ENCODE results near the gene NAA38. TPM values are rescaled to one million over a fixed set of nuclear protein-coding genes. Genes with fewer than 3 reads are reported as not detected.

The NAA38 gene
- total RNA-seq, 1 experiment from 2014 or later, result 103 TPM

- POLR2A ChIA-PET, result no interaction called here
- ATAC-seq, result no peak
- H3K79me2 ChIP-seq (ENCODE audit: insufficient read depth, low read length), result no peaks in the 10 kb centered on the region
- H3K27ac ChIP-seq (ENCODE audit: low read depth, low read length), result no peak overlapping the region
- H3K27me3 ChIP-seq (ENCODE audit: insufficient read depth, low read length), result no peaks in the 10 kb centered on the region
- H3K9me3 ChIP-seq (ENCODE audit: control insufficient read depth in 1 of 2, insufficient read depth in 1 of 2, low read depth in 1 of 2, low read length in 2 of 2), result no peaks in the 10 kb centered on the region
- H3K4me3 ChIP-seq (replicated peaks in 1 of 2; ENCODE audit: low read depth in 1 of 2, low read length in 2 of 2), result no peak overlapping the region
- H3K36me3 ChIP-seq (ENCODE audit: control insufficient read depth in 1 of 2, insufficient read depth in 2 of 2, low read length in 2 of 2), result peaks cover 0 to 3% of the 10 kb centered on the region in 2 experiments; a peak in 2 of 4 replicates
- no peak overlapping the region for H2AFZ ChIP-seq (ENCODE audit: low read depth, low read length, poor library complexity, severe bottlenecking)
- RAD21 ChIA-PET (ENCODE audit: low non-redundant PET in 1 of 2, low total read pairs in 2 of 2, uncharacterized antibody in 2 of 2, unreplicated experiment in 2 of 2), result no interaction called here
- no peaks in the 10 kb centered on the region for H3K9me2 ChIP-seq (ENCODE audit: insufficient read depth)
- TF ChIP-seq CEBPB (IDR thresholded peaks at IDR 0.05; ENCODE audit: low read depth) (no peak), EGR1 (IDR thresholded peaks at IDR 0.05; ENCODE audit: low read depth) (no peak), SIN3A (IDR thresholded peaks at IDR 0.05; ENCODE audit: low read depth) (no peak), ELF1 (IDR thresholded peaks at IDR 0.05; ENCODE audit: borderline replicate concordance, low read depth) (no peak), YY1 (IDR thresholded peaks at IDR 0.05; ENCODE audit: extremely low read depth, insufficient replicate concordance, low read depth, low read length) (no peak), MAX (IDR thresholded peaks at IDR 0.05) (no peak), EZH2 (IDR thresholded peaks at IDR 0.05) (no peak), ZNF274 (IDR thresholded peaks at IDR 0.05; ENCODE audit: low read depth, low read length) (no peak), JUND (IDR thresholded peaks at IDR 0.05) (no peak), TCF7L2 (IDR thresholded peaks at IDR 0.05; ENCODE audit: borderline replicate concordance, extremely low read depth, insufficient read depth, insufficient read length) (no peak), FOSL1 (IDR thresholded peaks at IDR 0.05; ENCODE audit: low read depth) (no peak), SP1 (IDR thresholded peaks at IDR 0.05; ENCODE audit: low read depth) (no peak), POLR2A (IDR thresholded peaks at IDR 0.05; ENCODE audit: borderline replicate concordance, extremely low read depth, insufficient read depth, insufficient read length) (no peak)
- TF ChIP-seq, protein P1, sequence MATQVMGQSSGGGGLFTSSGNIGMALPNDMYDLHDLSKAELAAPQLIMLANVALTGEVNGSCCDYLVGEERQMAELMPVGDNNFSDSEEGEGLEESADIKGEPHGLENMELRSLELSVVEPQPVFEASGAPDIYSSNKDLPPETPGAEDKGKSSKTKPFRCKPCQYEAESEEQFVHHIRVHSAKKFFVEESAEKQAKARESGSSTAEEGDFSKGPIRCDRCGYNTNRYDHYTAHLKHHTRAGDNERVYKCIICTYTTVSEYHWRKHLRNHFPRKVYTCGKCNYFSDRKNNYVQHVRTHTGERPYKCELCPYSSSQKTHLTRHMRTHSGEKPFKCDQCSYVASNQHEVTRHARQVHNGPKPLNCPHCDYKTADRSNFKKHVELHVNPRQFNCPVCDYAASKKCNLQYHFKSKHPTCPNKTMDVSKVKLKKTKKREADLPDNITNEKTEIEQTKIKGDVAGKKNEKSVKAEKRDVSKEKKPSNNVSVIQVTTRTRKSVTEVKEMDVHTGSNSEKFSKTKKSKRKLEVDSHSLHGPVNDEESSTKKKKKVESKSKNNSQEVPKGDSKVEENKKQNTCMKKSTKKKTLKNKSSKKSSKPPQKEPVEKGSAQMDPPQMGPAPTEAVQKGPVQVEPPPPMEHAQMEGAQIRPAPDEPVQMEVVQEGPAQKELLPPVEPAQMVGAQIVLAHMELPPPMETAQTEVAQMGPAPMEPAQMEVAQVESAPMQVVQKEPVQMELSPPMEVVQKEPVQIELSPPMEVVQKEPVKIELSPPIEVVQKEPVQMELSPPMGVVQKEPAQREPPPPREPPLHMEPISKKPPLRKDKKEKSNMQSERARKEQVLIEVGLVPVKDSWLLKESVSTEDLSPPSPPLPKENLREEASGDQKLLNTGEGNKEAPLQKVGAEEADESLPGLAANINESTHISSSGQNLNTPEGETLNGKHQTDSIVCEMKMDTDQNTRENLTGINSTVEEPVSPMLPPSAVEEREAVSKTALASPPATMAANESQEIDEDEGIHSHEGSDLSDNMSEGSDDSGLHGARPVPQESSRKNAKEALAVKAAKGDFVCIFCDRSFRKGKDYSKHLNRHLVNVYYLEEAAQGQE (IDR thresholded peaks at IDR 0.05; ENCODE audit: low read depth), result no peak
- H3K4me2 ChIP-seq (ENCODE audit: low read length), result no peak overlapping the region
- no peak for DNase-seq (ENCODE audit: low read depth, low spot score)
- no peaks in the 10 kb centered on the region for H3K4me1 ChIP-seq (ENCODE audit: control insufficient read depth in 1 of 2, insufficient read depth in 2 of 2, low read length in 2 of 2)
- BruUV-seq (replicated peaks), result no TSS peak
- H4K20me1 ChIP-seq (ENCODE audit: insufficient read depth), result no peaks in the 10 kb centered on the region
- CTCF ChIA-PET, result no interaction called here
- intact Hi-C loops (cut with micrococcal nuclease), result no loop called here
- no peak overlapping the region for H3K9ac ChIP-seq (ENCODE audit: low read length)
These were observed 20.9 kb upstream of the NAA38 start for GRCh38 chr17:7878234-7878633.

All from HCT116 (cell line).